HG03280 (cell line): Measurements from ENCODE around the gene FILIP1.
"Not testable (repeated sequence)": the region's sequence is repeated elsewhere in the genome, so short reads cannot be mapped to it uniquely, and the experiment has no call there.

Experiments used
- ATAC-seq: cut with Tn5 transposase; IDR thresholded peaks from one replicate; pipeline ENCODE4 v1.9.1; 2021; ENCODE audit warnings: mild to moderate bottlenecking, moderate library complexity; ENCODE audit not compliant: unreplicated experiment

FILIP1 gene

DNA sequence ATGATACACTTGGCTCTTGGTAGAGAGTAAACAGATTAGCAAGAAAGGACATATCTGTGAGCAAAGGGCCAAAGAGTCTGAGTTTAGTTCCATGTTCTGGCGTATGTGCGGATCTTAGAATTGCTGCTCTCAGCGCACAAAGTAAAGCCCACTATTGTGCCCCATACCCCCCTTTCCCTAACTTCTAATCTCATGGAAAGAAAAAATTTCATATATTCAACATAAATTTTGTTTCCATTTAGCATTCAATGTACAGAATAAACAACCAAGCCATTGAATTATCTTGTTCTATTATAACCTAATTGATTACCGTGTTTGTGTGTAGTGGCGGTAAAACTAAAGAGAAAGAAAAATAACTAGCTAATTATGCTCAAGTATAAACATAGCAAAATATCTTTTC lies 30.5 kb downstream of the FILIP1 start:
- ATAC-seq: no peak

GRCh38 chr6:75460681-75461080 lies 32.9 kb downstream of the FILIP1 start:
- no peak for ATAC-seq

DNA sequence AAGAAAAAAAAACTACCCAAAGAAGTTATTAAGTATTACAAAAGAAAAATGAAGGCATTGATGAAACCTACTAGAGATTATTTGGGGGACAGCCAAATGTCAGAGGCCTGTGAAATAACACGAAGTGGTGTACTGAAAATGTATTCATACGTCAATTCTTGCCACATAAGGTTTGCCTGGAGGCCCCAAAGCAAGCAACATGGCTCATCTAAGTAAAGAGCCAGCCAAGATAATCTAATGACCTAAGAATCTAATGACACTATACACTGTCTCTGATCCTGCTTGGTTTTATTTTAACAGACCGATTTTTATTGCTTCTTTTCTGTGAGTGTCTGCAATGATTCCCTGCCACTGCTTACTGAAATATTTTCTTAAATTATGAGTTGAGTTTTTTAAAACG lies 34.7 kb downstream of the FILIP1 start:
- ATAC-seq: no peak

DNA sequence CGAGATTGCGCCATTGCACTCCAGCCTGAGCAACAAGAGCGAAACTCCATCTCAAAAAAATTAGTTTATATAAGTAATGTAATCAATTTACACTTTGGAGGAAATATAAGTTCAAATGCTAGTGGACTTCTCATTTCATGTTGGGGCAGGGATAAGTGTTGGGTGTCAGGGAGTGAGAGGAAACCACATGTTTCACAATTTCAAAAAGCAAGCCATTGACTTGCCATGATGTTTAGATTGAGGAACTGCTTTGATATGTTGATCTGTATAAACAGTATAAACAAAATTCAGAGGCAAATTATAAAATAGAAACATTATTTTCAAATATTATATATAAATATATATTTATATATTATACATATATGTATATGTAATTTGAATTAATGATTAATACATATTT lies 42.7 kb downstream of the FILIP1 start:
- no peak for ATAC-seq

- ATAC-seq: no peak
Measured at GRCh38 chr6:75449630-75450206, 43.9 kb downstream of the FILIP1 start.

- ATAC-seq: no peak
Measured at GRCh38 chr6:75446241-75446880, 47.2 kb downstream of the FILIP1 start.

GRCh38 chr6:75445738-75446137 lies 47.9 kb downstream of the FILIP1 start:
- ATAC-seq: no peak

- ATAC-seq: no peak
Measured at GRCh38 chr6:75444899-75445298, 48.7 kb downstream of the FILIP1 start.

DNA sequence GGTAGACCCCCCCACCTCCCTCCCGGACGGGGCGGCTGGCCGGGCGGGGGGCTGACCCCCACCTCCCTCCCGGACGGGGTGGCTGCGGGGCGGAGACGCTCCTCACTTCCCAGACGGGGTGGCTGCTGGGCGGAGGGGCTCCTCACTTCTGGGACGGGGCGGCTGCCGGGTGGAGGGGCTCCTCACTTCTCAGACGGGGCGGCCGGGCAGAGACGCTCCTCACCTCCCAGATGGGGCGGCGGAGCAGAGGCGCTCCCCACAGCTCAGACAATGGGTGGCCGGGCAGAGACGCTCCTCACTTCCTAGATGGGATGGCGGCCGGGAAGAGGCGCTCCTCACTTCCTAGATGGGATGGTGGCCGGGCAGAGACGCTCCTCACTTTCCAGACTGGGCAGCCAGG lies 51.7 kb downstream of the FILIP1 start:
- not testable (repeated sequence) for ATAC-seq

DNA sequence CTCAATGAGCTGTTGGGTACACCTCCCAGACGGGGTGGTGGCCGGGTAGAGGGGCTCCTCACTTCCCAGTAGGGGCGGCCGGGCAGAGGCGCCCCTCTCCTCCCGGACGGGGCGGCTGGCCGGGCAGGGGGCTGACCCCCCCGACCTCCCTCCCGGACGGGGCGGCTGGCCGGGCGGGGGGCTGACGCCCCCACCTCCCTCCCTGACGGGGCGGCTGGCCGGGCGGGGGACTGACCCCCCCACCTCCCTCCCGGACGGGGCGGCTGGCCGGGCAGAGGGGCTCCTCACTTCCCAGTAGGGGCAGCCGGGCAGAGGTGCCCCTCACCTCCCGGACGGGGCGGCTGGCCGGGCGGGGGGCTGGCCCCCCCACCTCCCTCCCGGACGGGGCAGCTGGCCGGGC lies 52.1 kb downstream of the FILIP1 start:
- not testable (repeated sequence) for ATAC-seq

GRCh38 chr6:75438442-75439116 lies 55.0 kb downstream of the FILIP1 start:
- ATAC-seq: no peak

DNA sequence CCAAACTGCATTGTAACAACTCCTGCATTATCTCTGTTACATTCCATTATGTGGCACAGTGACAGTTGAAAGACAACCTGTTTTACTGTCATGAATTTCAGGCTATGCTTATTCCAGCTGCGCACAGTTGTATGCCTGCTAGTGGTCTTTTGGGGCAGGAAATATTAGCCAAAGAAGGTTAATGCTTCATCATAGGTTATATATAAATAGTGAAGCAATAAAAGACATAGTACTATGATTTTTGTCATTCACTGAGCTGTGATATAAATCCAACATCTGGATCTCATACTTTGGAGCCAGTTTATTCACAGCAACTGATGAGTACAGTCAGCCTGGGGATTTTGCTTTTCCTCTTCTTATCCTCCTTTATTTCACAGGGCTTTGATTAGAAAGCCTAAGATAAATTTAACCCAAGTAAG lies 55.6 kb downstream of the FILIP1 start:
- no peak for ATAC-seq

GRCh38 chr6:75437421-75437891 lies 56.1 kb downstream of the FILIP1 start:
- ATAC-seq: no peak

DNA sequence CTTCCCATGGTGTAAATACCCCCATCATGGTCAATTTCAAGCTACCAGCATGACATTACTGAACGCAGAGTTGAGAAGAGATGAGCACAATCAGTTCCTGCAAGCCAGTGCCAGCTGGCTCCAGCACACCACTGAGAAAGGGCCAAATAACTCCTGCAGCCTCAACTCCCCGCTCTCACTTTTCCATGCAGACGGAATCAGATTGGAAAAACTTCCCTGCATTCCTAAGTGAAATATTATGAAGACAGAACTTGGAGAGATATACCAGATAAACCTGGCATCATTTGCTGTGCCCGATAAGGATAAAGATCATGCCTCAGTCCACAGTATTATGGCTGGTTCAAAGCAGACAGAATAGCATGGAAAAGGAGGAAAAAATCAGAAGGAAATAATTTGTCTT lies 56.7 kb downstream of the FILIP1 start:
- ATAC-seq: no peak

DNA sequence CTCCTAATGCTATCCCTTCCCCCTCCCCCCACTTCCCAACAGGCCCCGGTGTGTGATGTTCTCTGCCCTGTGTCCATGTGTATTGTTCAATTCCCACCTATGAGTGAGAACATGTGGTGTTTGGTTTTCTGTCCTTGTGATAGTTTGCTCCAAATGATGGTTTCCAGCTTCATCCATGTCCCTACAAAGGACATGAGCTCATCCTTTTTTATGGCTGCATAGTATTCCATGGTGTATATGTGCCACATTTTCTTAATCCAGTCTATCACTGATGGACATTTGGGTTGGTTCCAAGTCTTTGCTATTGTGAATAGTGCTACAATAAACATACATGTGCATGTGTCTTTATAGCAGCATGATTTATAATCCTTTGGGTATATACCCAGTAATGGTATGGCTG lies 60.8 kb downstream of the FILIP1 start:
- ATAC-seq: not testable (repeated sequence)

GRCh38 chr6:75431379-75431778 lies 62.2 kb downstream of the FILIP1 start:
- ATAC-seq: no peak

- no peak for ATAC-seq
Measured at GRCh38 chr6:75430631-75431325, 62.8 kb downstream of the FILIP1 start.

GRCh38 chr6:75429061-75429703 lies 64.4 kb downstream of the FILIP1 start:
- ATAC-seq: no peak

DNA sequence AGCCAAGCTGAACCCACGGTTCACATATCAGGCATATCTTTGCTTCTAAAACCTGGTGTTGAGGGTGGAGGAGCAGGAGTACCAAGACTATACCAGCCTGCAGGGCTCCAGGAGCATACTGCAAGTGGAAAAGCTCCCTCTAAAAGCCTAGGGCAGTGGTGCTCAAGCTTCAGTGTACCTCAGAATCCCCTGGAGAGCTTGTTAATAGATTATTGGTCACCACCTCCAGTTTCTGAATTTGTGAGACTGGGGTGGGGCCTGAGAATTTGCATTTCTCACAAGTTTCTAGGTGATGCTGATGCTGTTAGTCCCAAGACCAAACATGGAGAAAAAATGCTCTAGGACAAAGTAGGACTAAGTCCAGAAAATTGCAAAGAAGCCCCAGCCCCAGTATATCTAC lies 65.4 kb downstream of the FILIP1 start:
- ATAC-seq: no peak

- ATAC-seq: no peak
Measured at GRCh38 chr6:75427329-75427728, 66.3 kb downstream of the FILIP1 start.
